ENCODE measurements around the gene LRRC28.

LRRC28 gene

GRCh38 chr15:99238849-99239248 lies 12.4 kb upstream of the LRRC28 start:
- no peak for TF ChIP-seq CTCF (IDR thresholded peaks at IDR 0.05; ENCODE audit: extremely low read depth, missing control alignments)
- no peak for DNase-seq (ENCODE audit: low spot score)

- no peak for TF ChIP-seq CTCF (IDR thresholded peaks at IDR 0.05; ENCODE audit: extremely low read depth, missing control alignments)
- peak; percentile 68 for DNase-seq (ENCODE audit: low spot score)
Observed at GRCh38 chr15:99239545-99240198, 11.6 kb upstream of the LRRC28 start.

- DNase-seq (ENCODE audit: low spot score) = no peak
- no peak for TF ChIP-seq CTCF (IDR thresholded peaks at IDR 0.05; ENCODE audit: extremely low read depth, missing control alignments)
Observed at GRCh38 chr15:99241752-99242151, 9.5 kb upstream of the LRRC28 start.

GRCh38 chr15:99244306-99244705 lies 7.0 kb upstream of the LRRC28 start:
- no peak for TF ChIP-seq CTCF (IDR thresholded peaks at IDR 0.05; ENCODE audit: extremely low read depth, missing control alignments)
- no peak for DNase-seq (ENCODE audit: low spot score)

- TF ChIP-seq CTCF (IDR thresholded peaks at IDR 0.05; ENCODE audit: extremely low read depth, missing control alignments) = no peak
- no peak for DNase-seq (ENCODE audit: low spot score)
Observed at GRCh38 chr15:99247062-99247461, 4.2 kb upstream of the LRRC28 start.

GRCh38 chr15:99248000-99248715 lies 3.1 kb upstream of the LRRC28 start:
- TF ChIP-seq CTCF (IDR thresholded peaks at IDR 0.05; ENCODE audit: extremely low read depth, missing control alignments) = no peak
- DNase-seq (ENCODE audit: low spot score) = no peak

GRCh38 chr15:99249270-99249841 lies 1.9 kb upstream of the LRRC28 start, which contains the start of gene TTC23:
Gene TTC23, minus strand, starts transcription at chr15:99249581. Its CDS starts 20,869 bp downstream, at chr15:99228712.
- DNase-seq (ENCODE audit: low spot score) = no peak
- TF ChIP-seq CTCF (IDR thresholded peaks at IDR 0.05; ENCODE audit: extremely low read depth, missing control alignments) = no peak

Data from GM20000 (cell line).